Stimulated activated CD4-positive, alpha-beta T cell treated with anti-CD3 and anti-CD28 coated beads, Interleukin-15, amount 100 ng/mL, for 1 hour (primary cell): ENCODE data around the gene TAF11.
"Not testable (repeated sequence)": the region's sequence is repeated elsewhere in the genome, so short reads cannot be mapped to it uniquely, and the experiment has no call there.

Experiments used
- DNase-seq, 2 donors: peaks; one replicate each; pipeline ENCODE4 v3.0.0-alpha.2; 2020; ENCODE audit warnings: low read depth in 1 of 2, low spot score in 1 of 2

The TAF11 gene, protein sequence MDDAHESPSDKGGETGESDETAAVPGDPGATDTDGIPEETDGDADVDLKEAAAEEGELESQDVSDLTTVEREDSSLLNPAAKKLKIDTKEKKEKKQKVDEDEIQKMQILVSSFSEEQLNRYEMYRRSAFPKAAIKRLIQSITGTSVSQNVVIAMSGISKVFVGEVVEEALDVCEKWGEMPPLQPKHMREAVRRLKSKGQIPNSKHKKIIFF

DNA sequence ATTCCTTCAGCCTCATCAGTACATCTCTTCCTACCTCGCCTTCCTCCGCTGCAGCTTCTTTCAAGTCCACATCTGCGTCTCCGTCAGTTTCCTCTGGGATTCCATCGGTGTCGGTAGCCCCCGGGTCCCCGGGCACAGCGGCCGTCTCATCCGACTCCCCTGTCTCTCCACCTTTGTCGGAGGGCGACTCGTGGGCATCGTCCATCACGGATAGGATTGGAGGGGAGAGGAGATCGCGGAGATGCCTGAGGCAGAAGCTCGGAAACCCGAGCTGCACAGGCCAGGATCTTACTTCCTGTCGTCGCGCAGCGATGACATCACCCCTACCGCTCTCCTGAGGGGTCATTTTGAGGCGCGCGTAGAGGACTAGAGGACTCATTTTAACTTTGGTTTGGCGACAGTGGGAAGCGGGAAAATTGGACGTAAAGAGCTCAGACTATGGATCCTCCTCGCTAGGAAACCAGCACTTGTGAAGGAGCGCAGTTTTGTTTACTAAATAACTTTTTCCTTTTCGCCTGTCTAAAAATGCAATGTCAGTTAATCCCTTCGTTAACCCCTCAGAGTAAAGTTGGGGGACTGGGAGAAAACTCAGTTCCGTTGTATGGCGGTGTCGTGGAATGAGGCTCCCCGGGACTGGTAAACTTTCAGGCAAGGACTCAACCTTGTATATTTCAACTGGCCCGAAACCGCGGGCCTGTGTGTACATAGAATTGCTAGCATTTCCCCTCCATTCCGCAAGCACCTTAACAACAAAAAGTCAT is at the start of gene TAF11:
TSS of gene TAF11 (minus strand) at position 290 of the 761 bp plus-strand sequence. CDS start at position 205, 85 bp downstream.
- DNase-seq, result peak; percentile 74 to 81

DNA sequence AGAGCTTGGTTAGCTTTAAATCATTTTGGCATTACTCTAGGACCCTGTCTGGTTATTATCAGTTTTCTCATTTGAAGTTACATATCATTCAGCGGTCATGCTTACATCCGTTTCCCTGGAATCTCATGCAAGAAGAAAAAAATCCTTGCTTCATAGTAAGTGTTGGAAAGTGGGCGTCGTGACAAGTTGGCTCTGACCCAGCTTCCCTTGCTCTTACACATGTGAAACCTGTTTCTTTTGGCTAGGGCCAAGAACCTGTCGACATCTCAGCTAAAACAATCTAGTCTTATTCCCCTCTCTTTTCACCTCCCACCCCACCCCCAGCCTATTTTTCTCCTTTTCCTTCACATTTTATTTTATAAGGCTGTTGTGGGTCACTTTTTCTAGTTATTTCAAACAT is 46.7 kb upstream of the TAF11 start:
- DNase-seq, result no peak

DNA sequence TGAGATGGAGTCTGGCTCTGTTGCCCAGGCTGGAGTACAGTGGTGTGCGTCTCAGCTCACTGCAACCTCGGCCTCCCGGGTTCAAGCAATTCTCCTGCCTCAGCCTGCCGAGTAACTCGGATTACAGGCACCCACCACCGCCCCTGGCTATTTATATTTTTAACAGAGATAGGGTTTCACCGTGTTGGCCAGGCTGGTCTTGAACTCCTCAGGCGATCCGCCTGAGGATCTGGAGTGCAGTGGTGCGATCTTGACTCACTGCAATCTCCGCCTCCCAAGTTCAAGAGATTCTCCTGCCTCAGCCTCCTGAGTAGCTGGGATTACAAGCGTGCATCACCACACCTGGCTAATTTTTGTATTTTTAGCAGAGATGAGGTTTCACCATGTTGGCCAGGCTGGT is 44.4 kb upstream of the TAF11 start:
- DNase-seq, result not testable (repeated sequence)

DNA sequence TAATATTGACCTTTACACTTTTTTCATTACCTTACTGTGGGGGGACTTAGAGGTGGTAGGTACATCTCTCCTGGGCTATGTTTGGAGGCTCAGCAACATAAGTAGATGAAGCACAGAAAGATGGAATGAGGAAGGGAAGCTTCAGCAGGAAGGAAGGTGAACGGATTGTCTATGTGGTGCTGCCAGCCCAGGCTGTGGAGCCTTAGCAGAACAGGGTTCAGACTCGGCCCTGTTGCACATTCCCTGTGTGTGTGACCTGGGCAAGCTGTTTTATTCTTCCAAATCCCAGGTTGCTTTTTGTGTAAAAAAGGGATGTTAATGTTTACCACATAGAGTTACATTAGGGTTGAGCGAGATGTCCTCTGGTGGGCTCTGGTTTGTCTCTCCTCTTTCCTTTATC is 42.4 kb upstream of the TAF11 start:
- DNase-seq, result no peak

GRCh38 chr6:34929241-34929978 is 41.6 kb upstream of the TAF11 start:
- DNase-seq, result no peak

DNA sequence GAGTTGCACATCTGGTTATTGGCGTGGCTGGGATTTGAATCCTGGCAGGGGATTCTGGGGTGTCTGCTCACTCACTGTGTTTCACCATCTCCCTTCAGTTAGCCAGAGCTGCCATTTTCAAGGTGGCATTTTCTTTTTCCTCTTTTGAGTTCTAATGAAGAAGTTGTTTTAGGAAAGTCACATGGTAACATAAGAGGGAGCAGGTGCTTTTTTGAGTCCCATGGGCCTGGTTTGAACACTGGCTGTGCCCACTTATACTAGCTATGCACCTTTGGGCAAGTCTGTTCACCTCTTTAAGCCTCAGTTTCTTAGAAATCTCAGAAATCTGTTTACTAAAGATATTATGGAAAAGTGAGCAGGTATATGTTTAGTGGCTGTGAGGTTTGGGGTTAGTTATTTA is 40.9 kb upstream of the TAF11 start:
- no peak for DNase-seq

DNA sequence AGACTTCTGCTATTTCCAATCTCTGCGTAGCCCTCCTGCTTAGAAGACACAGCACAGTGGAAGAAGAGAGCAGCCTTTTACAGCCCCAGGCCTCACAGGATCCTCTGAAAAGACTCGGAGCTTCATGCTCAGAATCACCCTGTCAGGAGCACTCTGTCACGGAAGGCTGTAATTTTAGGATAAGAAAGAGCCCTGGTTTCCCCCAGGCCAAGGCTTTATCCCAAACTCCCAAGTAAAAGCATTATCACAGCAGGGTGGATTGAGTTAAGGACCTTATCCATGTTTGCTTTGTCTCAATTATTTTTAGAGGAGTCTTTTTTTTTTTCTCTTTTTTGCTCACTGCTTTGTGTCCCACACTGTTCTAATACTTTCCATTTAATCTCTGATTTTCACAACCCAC is 40.4 kb upstream of the TAF11 start:
- DNase-seq, result no peak

GRCh38 chr6:34926655-34927054 is 38.8 kb upstream of the TAF11 start:
- DNase-seq, result no peak

- no peak for DNase-seq
Observed at GRCh38 chr6:34924831-34925625, 37.2 kb upstream of the TAF11 start.

DNA sequence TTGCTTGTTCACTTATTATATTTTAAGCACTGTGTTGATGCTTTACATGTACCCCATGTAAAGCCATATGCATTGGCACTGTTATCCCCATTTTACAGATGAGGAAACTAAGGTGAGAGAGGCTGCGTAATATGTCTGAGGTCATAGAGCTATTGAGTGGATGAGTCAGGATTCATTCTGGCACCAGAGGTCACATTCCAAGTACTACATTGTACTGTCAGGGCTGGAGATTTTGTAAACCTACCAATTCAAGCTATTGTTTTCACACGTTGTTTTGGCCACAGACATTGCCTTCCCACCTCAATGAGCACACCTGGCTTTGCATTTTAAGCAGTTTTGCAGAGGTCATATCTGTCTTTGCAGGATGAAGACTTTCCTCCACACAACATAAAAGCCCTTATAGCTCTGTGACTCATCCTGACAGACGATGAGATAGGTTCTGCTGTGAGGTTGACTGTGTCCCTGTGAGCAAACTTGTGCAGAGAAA is 34.4 kb upstream of the TAF11 start:
- DNase-seq, result no peak

DNA sequence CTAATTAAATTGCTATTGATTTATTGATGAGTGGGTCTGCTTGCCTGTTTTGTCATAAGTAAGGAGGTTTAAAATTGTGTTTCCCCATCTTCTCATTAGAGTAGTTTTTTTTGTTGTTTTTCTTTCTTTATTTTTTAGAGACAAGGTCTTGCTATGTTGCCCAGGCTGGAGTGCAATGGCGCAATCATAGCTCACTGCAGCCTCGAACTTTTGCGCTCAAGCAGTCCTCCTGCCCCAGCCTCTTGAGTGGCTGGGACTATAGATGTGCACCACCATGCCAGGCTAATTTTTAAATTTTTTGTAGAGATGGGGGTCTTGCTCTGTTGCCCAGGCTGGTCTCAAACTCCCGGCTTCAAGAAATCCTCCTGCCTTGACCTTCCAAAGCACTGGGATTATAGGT is 32.3 kb upstream of the TAF11 start:
- DNase-seq, result no peak

GRCh38 chr6:34919651-34920050 is 31.8 kb upstream of the TAF11 start:
- DNase-seq, result no peak

GRCh38 chr6:34917626-34918285 is 29.9 kb upstream of the TAF11 start:
- no peak for DNase-seq

DNA sequence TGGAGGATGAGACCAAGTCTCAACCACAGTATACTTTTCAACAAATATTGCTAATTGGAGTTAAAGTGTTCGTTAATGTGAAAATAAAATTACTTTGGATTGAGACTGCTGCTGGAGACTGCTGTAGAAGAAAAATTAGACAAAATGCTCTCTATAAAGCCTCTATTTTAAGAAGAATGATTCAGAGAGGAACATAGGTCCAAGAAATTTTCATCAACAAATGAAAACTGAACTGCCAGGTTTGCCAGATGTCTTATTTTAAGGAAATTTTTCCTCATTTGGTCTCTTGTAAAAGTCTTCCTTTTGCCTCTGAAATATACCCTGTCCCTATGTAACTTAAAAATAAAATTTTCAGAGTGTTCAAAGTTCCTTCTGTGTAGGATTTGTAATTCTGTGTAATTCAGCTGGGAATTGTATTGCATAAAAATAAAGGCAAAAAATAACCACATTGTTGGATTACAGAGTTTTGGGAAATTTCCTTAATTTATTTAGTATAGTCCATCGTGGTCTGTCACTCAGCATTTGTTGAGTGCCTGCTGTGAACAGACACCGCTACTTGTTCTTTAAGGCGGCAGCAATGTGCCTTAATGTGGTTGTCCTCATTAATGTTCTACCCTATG is 28.6 kb upstream of the TAF11 start:
- DNase-seq, result no peak

GRCh38 chr6:34914358-34914757 is 26.5 kb upstream of the TAF11 start:
- DNase-seq, result no peak

DNA sequence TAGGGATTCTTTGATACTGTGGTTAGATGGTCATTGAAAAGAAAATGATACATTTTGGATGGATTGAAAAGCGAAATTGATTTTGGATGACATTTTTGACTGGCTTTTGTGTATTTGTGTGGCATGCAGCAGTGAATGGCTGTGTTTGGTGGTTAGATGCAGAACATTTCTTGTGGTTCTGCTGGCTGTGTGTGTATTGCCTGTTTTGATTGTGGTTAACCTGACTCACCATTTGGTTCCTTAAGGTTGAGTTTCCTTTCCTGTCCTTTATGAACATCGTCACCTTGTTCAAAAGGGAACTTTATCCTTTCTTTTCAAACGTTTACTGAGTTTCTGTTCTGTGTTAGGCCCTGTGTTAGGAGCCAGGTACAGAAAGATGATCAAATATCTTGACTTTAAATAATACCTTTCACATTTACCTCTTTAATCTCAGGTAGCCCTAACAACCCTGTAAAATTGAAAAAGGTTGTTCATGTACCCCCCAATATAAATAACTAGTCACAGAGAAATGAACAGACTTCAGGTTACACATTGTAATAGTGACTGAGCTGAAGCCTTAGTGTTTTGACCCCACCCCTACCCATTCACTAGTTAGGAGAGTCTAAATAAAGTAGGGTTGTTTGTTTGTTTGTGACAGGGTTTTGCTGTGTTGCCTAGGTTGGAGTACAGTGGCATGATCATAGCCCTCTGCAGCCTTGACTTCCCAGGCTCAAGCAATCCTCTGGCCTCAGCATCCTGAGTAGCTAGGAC is 25.0 kb upstream of the TAF11 start:
- no peak for DNase-seq

DNA sequence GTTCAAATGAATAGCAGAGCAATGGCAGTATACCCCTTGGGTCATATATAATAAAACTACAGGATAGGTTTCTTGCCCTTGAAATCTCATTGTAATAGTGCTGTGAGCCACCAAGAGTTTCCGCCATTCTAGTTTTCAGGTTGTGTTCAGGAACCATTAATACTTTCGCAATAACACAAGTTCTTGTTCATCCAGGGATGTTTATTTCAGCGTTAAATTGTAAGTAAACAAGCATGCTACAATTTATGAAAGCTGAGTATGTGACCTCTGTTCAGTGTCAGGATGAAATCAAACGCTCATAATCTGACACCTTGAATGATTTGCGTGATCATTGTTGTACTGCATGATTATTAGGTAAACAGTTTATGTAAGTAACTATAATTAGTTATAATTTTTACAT is 24.0 kb upstream of the TAF11 start:
- no peak for DNase-seq

DNA sequence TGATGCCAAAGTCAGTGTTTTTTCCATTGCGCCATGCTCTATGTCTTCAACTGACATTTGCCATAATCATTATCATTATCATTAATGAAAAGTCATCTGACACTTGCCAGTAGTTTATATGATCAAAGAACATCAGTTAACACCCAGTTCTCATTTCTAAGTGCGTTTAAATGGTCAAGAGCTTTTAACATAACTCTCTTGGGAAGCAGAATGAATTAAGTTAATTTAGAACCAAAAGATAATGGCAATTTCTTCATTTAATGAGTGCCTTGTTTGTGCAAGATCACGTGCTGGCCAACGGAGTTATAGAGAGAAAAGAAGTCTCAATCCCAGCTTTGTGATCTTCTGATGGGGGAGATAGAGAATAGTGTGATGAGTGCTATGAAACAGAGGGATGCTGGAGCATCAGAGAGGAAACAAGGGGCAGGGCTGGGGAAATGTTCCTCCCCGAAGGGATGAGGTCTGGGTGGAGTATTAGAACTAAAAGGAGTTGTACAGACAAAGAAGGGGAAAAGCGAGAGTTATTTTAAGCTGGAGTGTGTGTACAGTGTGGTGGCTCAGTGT is 21.6 kb upstream of the TAF11 start:
- no peak for DNase-seq

DNA sequence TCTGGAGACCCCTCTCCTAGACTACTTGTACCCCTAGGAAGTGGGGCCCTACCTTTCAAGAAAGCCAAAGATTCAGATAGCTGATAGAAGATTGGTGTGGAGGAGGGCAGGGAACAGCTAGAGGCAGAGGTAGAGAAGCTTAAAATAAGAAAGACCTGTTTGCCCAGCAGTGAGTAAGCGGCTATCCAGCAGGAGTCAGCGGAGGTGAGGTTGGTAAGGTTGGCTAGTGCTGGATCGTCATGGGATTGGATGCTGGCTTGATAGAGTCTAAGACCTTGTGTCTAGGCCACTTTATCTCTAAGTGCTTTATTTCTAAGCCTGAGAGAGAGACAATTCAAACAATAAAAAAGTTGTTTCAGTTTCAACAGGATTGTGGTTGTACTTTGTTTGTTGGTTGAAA is 20.4 kb upstream of the TAF11 start:
- no peak for DNase-seq
